ENCODE data around the gene ZNF24. TPM values are rescaled to one million over a fixed set of nuclear protein-coding genes. Genes with fewer than 3 reads are reported as not detected.
A peak's percentile ranks its signal among the peaks of the same experiment; 100 is the strongest.

ZNF24 gene
- total RNA-seq (68.9 TPM), polyA plus RNA-seq (22.7 TPM)

- WGBS, result under 1% methylated on average over 64 of the region's 64 CpGs
These were observed at the start of gene ZNF24 for GRCh38 chr18:35343936-35344735. TSS of gene ZNF24 (minus strand) at chr18:35344420. CDS start at chr18:35340650, 3,770 bp downstream.

GRCh38 chr18:35393716-35394115 is 49.5 kb upstream of the ZNF24 start:
- H3K4me1 ChIP-seq (ENCODE audit: insufficient read depth), result no peaks in the 10 kb centered on the region
- no peak overlapping the region for H3K27ac ChIP-seq (ENCODE audit: low read depth)
- no peak for DNase-seq (ENCODE audit: extremely low spot score)
- H3K4me3 ChIP-seq (ENCODE audit: low read depth, low read length), result no peak overlapping the region
- no peaks in the 10 kb centered on the region for H3K36me3 ChIP-seq (ENCODE audit: insufficient read depth)

More at GRCh38 chr18:35343936-35344735, at the start of gene ZNF24:
- Histone ChIP-seq H3K4me1 (ENCODE audit: insufficient read depth) (peaks cover 3% of the 10 kb centered on the region), H3K36me3 (ENCODE audit: insufficient read depth) (no peaks in the 10 kb centered on the region), H3K4me3 (ENCODE audit: low read depth, low read length) (peak within 1 kb of the TSS; percentile 79), H3K27ac (ENCODE audit: low read depth) (peak within 1 kb of the TSS; percentile 99)
- DNase-seq (ENCODE audit: extremely low spot score), result peak; percentile 94

- Histone ChIP-seq H3K36me3 (ENCODE audit: insufficient read depth) (no peaks in the 10 kb centered on the region), H3K4me3 (ENCODE audit: low read depth, low read length) (no peak overlapping the region), H3K27ac (ENCODE audit: low read depth) (no peak overlapping the region), H3K4me1 (ENCODE audit: insufficient read depth) (no peaks in the 10 kb centered on the region)
- no peak for DNase-seq (ENCODE audit: extremely low spot score)
These were observed 48.2 kb upstream of the ZNF24 start for GRCh38 chr18:35392375-35392774.

GRCh38 chr18:35390951-35391700 is 46.9 kb upstream of the ZNF24 start:
- WGBS, result 71% methylated on average over 3 of the region's 3 CpGs
- Histone ChIP-seq H3K4me1 (ENCODE audit: insufficient read depth) (no peaks in the 10 kb centered on the region), H3K27ac (ENCODE audit: low read depth) (no peak overlapping the region), H3K4me3 (ENCODE audit: low read depth, low read length) (no peak overlapping the region), H3K36me3 (ENCODE audit: insufficient read depth) (no peaks in the 10 kb centered on the region)
- DNase-seq (ENCODE audit: extremely low spot score), result no peak

GRCh38 chr18:35389095-35389618 is 44.9 kb upstream of the ZNF24 start:
- DNase-seq (ENCODE audit: extremely low spot score), result no peak
- Histone ChIP-seq H3K27ac (ENCODE audit: low read depth) (no peak overlapping the region), H3K4me3 (ENCODE audit: low read depth, low read length) (no peak overlapping the region), H3K4me1 (ENCODE audit: insufficient read depth) (no peaks in the 10 kb centered on the region), H3K36me3 (ENCODE audit: insufficient read depth) (no peaks in the 10 kb centered on the region)
- WGBS, result 37% methylated on average over 5 of the region's 5 CpGs

GRCh38 chr18:35387152-35387571 is 42.9 kb upstream of the ZNF24 start:
- Histone ChIP-seq H3K4me3 (ENCODE audit: low read depth, low read length) (no peak overlapping the region), H3K4me1 (ENCODE audit: insufficient read depth) (no peaks in the 10 kb centered on the region), H3K36me3 (ENCODE audit: insufficient read depth) (no peaks in the 10 kb centered on the region), H3K27ac (ENCODE audit: low read depth) (no peak overlapping the region)
- 61% methylated on average over 3 of the region's 3 CpGs for WGBS
- DNase-seq (ENCODE audit: extremely low spot score), result no peak

- Histone ChIP-seq H3K4me1 (ENCODE audit: insufficient read depth) (no peaks in the 10 kb centered on the region), H3K27ac (ENCODE audit: low read depth) (no peak overlapping the region), H3K4me3 (ENCODE audit: low read depth, low read length) (no peak overlapping the region), H3K36me3 (ENCODE audit: insufficient read depth) (no peaks in the 10 kb centered on the region)
- peak; percentile 33 for DNase-seq (ENCODE audit: extremely low spot score)
- WGBS, result 24% methylated on average over 7 of the region's 7 CpGs
These were observed 42.4 kb upstream of the ZNF24 start for GRCh38 chr18:35386600-35387100.

- Histone ChIP-seq H3K4me3 (ENCODE audit: low read depth, low read length) (no peak overlapping the region), H3K27ac (ENCODE audit: low read depth) (no peak overlapping the region), H3K36me3 (ENCODE audit: insufficient read depth) (no peaks in the 10 kb centered on the region), H3K4me1 (ENCODE audit: insufficient read depth) (no peaks in the 10 kb centered on the region)
- 85% methylated on average over 2 of the region's 2 CpGs for WGBS
- DNase-seq (ENCODE audit: extremely low spot score), result no peak
These were observed 38.9 kb upstream of the ZNF24 start for GRCh38 chr18:35383136-35383535.

GRCh38 chr18:35379421-35379820 is 35.2 kb upstream of the ZNF24 start:
- Histone ChIP-seq H3K4me3 (ENCODE audit: low read depth, low read length) (no peak overlapping the region), H3K36me3 (ENCODE audit: insufficient read depth) (no peaks in the 10 kb centered on the region), H3K27ac (ENCODE audit: low read depth) (no peak overlapping the region), H3K4me1 (ENCODE audit: insufficient read depth) (no peaks in the 10 kb centered on the region)
- 66% methylated on average over 2 of the region's 2 CpGs for WGBS
- no peak for DNase-seq (ENCODE audit: extremely low spot score)

GRCh38 chr18:35378574-35378896 is 34.3 kb upstream of the ZNF24 start:
- DNase-seq (ENCODE audit: extremely low spot score), result no peak
- no peak overlapping the region for H3K27ac ChIP-seq (ENCODE audit: low read depth)
- 54% methylated on average over 4 of the region's 4 CpGs for WGBS
- no peaks in the 10 kb centered on the region for H3K4me1 ChIP-seq (ENCODE audit: insufficient read depth)
- H3K4me3 ChIP-seq (ENCODE audit: low read depth, low read length), result no peak overlapping the region
- H3K36me3 ChIP-seq (ENCODE audit: insufficient read depth), result no peaks in the 10 kb centered on the region

- H3K4me1 ChIP-seq (ENCODE audit: insufficient read depth), result no peaks in the 10 kb centered on the region
- WGBS, result 76% methylated on average over 14 of the region's 14 CpGs
- no peak for DNase-seq (ENCODE audit: extremely low spot score)
- H3K36me3 ChIP-seq (ENCODE audit: insufficient read depth), result no peaks in the 10 kb centered on the region
- H3K27ac ChIP-seq (ENCODE audit: low read depth), result no peak overlapping the region
- no peak overlapping the region for H3K4me3 ChIP-seq (ENCODE audit: low read depth, low read length)
These were observed 33.8 kb upstream of the ZNF24 start for GRCh38 chr18:35377875-35378573.

- WGBS, result 3% methylated on average over 78 of the region's 78 CpGs
- Histone ChIP-seq H3K36me3 (ENCODE audit: insufficient read depth) (no peaks in the 10 kb centered on the region), H3K4me3 (ENCODE audit: low read depth, low read length) (peak within 1 kb of the TSS; percentile 89), H3K27ac (ENCODE audit: low read depth) (no peak within 1 kb of the TSS), H3K4me1 (ENCODE audit: insufficient read depth) (no peaks in the 10 kb centered on the region)
- peak; percentile 17 for DNase-seq (ENCODE audit: extremely low spot score)
These were observed 32.8 kb upstream of the ZNF24 start, which contains the start of gene ZNF396 for GRCh38 chr18:35376742-35377695. TSS of gene ZNF396 (minus strand) at chr18:35377337. CDS start at chr18:35374292, 3,045 bp downstream.
